HG03469 (cell line): Measurements from ENCODE around the gene KRTAP10-4.
"Not testable (repeated sequence)": the region's sequence is repeated elsewhere in the genome, so short reads cannot be mapped to it uniquely, and the experiment has no call there.

Experiments
- ATAC-seq: cut with Tn5 transposase; IDR thresholded peaks from one replicate; pipeline ENCODE4 v1.9.1; 2021; ENCODE audit warnings: mild to moderate bottlenecking, moderate library complexity, moderate number of reproducible peaks; ENCODE audit not compliant: unreplicated experiment

KRTAP10-4 gene

DNA sequence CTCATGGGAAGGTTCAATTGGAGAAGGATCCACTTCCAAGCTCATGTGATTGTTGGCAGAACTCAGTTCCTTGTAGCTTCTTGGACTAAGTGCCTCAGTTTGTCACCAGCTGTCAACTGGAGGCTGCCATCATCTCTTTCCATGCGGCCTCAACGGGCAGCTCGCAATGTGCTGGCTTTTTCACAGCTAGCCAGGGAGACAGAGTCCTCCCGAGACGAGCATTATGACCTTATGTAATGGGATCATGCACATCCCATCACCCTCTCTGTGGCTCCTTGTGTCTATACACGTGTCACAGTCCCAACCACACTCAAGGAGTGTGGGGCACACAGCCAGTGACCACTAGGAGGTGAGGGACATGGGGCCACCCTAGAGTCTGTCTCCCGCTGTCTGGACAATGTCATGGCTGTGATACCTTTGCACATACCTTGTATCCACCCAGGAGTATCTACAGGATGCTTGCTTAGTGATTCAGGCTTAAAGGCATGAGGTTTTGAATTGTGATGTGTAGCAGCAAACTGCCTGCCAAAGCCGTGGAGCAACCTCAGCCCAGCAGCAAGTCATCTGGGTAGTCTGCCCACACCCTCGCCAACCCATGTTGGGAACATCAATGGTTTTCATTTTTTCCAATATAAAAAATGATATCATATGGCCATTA is 22.7 kb downstream of the KRTAP10-4 start:
- ATAC-seq: no peak

DNA sequence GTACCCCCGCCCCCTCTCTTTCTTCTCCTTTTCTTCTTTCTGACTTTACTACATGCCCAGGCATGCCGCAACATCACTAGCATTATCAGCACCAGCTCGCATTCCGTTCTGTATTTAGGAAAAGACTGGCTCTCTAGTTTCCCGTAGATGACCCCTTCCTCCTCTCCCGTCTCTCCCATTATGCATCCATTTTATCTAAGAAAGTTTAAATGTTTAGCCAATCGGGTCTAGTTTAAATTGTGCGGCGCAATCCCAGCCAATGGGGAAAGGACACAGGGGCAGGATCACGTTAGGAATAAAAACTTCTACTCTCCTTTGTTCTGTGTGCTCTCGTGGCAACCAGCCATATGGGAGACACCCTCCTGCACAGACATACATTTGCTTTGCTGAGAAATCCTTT is 24.5 kb downstream of the KRTAP10-4 start:
- ATAC-seq: no peak

DNA sequence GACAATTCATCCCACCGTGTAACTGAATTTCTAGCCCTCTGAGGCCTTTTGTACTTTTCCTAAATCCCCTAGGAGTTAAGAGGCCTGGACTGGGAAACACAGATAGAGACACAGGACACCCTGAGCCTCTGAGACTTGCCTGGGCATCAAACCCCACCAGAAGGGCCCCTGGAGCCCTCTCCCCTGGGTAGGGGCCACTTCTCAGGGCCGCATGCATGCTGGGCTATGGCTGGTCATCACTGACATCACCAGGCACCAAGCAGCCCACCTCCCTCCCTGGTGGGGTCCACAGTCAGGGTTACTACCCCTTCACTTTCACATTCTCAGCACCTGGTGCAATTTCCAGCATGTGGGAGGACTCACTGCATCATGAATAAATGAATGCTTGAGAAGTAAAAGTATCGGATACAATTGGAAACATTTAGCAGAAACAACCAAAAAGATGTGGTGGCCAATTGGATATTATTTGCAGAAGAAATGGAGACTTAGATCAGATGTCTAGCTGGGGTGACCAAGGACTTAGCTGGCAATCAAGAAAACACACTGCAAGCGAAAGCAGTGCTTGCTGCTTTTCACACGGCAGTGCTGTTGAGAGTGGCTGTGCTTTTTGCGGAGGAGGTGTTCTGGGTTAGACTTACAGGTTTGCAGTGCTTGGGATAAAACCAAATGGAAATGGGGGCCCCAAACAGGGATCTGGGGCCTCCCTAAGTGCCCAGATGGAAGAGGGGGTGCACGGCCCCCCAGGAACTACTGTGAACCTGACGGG is 25.9 kb downstream of the KRTAP10-4 start:
- ATAC-seq: no peak

- ATAC-seq: not testable (repeated sequence)
Observed at GRCh38 chr21:44600118-44600978, 26.8 kb downstream of the KRTAP10-4 start, which contains the start of gene KRTAP10-7. Gene KRTAP10-7, plus strand, starts transcription at chr21:44600597. Its CDS starts 25 bp downstream, at chr21:44600622.

- ATAC-seq: not testable (repeated sequence)
Observed at GRCh38 chr21:44601091-44601490, 27.6 kb downstream of the KRTAP10-4 start.

GRCh38 chr21:44601596-44602462 is 28.3 kb downstream of the KRTAP10-4 start:
- no peak for ATAC-seq

DNA sequence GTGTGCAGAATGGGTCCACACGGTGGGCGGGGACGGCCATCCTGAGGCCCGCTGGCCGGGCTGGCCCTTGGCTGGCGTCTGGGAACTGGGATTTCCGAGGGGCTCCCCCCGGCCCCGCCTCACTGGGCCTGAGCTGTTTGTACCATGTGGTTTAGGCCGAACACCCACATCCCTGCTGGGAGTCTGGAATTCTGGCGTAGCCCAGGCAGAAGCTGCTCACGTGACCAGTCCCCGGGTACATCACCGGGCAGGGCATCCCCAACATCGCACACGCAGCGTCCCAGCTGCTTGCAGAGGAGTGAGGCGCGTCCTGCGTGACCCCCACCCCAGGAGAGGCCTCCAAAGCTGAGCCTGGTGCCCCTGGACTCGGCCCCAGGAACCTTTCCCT is 28.9 kb downstream of the KRTAP10-4 start:
- no peak for ATAC-seq

DNA sequence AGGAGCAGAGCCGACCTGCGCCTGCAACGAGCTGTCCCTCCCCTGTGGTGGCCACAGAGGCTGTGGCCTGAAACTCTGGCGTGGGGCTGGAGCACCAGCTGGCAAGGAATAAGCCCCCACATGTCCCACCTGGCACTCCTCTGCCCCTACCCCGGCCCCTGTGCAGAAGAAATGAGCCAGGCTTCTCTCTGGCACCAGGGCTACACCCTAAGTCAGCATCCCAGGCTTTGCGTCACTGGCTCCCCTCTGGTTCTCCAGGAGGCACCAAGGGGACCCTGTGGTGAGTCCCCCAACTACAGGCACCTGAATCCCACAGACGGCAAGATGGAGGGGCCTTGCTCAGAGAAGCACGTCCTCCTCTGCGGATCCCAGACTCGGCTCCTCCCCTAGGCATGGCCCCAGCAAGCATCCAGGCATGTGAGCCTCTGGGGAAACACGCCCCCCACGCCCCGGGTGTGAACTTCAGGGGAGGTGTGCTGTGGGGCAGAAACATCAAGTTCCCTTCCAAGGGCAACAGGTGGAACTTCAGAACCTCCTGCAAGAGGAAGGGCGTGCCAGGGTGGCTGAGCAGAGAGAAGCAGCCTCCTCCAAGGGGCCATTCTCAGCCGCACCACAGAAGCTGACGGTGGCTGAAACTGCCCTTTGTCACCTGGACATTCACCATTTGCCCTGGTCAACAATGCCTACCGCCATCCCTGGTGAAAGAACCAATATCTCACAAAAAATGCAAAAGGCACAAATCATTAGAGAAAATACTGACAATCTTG is 29.8 kb downstream of the KRTAP10-4 start:
- no peak for ATAC-seq

DNA sequence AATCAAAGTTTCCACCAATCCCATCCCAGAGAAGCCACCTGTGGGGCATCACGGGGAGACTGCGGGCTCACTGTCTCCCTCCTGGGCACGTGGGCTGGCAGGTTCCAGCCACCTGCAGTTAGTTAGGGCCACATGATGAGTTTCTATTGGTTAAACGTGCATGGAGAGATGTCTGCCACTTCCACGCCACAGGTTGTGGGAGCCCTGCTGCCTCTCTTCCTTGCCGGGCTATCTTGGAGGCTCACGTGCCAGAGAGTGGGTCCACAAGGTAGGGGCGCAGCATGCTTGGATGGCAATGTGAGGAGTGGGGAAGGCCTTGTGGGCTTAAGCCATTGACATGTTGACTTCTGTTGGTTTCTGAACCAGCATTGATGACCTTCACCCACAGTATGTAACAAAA is 30.4 kb downstream of the KRTAP10-4 start:
- no peak for ATAC-seq

DNA sequence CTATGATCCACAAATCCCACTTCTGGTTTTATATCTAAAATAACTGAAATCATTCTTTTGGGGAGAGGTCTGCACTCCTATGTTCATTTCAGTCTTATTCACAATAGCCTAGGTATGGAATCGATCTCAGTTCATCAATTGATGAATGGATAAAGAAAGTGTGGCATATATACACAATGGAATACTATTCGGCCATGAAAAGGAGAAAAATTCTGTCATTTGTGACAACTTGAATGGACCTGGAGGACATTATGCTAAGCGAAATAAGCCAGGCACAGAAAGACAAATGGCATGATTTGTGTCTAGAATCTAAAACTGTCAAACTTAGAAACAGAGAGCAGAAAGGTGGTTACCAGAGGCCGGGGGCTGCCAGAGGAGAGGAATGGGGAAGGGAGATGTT is 33.0 kb downstream of the KRTAP10-4 start:
- ATAC-seq: no peak

GRCh38 chr21:44609193-44609592 is 35.7 kb downstream of the KRTAP10-4 start:
- no peak for ATAC-seq

GRCh38 chr21:44610157-44610843 is 36.8 kb downstream of the KRTAP10-4 start:
- ATAC-seq: not testable (repeated sequence)

DNA sequence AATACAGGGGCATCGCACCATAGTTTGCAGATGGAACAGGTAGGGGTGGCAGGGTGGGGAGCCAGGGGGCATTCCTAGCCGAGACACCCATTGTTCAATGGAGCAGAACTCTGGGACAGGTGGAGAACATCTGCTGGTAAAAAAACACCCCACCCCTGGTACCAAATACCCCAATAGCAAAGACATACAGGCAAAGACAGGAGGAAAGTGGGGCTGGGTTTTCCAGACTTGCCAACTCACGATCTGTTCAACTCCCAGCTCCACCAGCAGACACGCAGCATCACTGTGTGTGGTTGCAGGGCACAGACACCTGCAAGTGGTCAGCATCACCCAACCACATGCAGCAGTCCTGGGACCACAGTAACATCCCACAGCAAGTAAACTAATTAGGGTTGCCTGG is 38.0 kb downstream of the KRTAP10-4 start:
- no peak for ATAC-seq

GRCh38 chr21:44612029-44612486 is 38.5 kb downstream of the KRTAP10-4 start, which contains the start of gene KRTAP10-8:
Gene KRTAP10-8, plus strand, starts transcription at chr21:44612079. Its CDS starts 22 bp downstream, at chr21:44612101.
- ATAC-seq: no peak

DNA sequence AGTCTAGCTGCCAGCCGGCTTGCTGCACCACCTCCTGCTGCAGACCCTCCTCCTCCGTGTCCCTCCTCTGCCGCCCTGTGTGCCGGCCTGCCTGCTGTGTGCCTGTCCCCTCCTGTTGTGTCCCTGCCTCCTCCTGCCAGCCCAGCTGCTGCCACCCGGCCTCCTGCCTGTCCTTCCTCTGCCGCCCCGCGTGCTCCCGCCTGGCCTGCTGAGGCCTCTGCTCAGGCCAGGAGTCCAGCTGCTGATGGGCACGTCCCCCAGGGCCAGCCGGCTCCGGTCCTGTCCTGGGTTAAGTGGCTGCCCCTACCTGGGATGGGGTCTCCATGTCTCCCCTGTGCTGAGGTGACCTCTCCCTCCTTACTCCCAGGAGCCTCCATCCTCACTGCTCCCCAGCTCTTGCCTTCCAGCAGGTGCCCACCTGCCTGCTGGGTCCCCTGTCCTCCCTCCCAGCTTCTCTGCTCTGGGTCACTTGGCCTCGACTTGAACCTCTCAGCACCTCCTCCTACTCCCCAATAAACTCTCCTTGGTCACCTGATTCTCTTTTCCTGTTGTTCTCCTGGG is 39.2 kb downstream of the KRTAP10-4 start:
- no peak for ATAC-seq

DNA sequence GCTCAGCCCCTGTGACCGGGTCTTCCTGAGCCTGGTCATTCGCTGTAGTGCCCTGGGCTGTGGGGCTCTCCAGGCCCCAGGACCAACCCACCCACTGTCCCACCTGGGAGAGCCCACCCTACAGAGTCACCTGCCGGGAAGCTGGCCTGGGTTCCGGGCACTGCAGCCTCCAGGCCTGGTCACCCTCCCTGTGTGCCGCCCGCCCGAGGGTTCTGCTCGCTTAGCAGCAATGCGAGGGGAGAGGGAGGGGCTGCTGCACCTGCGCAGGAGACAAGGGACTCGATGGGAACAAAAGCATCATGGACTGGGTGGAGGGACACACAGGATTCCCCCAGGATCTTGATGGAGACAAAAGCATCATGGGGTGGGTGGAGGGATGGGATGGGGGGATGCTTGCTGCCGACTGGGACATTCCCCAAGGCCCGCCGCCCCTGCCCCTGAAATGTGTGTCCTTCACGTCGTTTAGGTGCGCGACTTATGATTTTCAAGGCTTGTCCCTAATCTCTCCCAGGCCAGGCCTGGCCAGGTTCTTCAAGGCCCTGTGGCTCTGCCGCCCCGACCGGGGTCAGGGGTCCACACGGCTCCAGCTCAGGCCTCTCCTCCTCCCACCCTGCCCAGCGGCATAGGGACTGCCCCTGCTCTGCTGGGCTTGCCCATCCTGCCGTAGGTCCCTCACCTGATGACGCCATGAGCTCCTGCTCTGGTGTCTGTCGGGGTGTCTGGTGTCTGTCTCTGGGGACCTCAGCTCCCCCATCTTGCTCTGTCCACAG is 40.0 kb downstream of the KRTAP10-4 start:
- ATAC-seq: no peak

DNA sequence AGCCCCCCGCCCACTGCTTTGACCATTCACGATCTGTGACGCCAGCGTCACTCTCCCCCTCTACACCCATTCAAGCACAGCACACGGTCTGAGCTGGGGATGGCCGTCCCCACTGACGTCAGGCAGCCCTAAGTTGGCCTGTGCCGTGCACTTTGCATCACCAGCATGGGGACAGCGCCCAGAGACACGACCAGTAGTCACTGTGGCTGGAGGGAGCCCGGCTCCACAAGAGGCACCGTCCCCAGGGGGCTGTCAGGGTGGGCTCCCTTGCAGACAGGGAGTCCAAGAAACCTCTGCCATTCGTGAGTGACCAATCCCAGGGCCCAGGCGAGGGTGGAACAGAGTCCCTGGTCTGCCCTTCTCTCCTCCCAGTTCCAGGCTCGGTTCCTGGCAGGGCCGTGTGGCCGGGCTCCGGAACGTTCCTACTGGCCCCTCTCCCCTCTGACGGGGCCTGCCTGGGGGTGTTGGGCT is 40.7 kb downstream of the KRTAP10-4 start:
- no peak for ATAC-seq

DNA sequence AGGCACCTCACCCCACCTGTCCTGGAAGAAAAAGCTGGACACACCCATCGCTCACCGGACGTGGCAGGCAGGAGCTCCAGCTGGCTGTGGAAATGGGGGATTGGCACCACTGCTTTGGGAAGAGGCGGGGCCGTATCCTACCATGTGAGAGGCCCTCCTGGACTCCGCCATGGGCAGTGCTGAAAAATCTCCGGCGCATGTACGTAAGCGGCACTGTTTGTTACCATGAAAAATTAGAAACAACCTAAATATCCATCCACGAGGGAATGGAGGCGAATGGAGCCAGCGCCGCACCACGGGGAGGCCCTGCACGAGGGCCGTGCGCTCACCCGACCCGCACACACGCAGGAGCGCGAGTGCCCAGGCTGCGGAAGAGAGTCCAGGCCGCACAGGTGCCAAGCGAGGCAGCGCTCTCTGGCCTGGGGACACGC is 41.4 kb downstream of the KRTAP10-4 start:
- no peak for ATAC-seq
